K562 (cell line): ENCODE results near the gene MAP2K7. TPM values are rescaled to one million over a fixed set of nuclear protein-coding genes. Genes with fewer than 3 reads are reported as not detected.

Source experiments
- ARID1B ChIP-seq: fragments of 450-650 bp; IDR thresholded peaks from 2 replicates; pipeline ENCODE4 v1.6.1; 2016; ENCODE audit warnings: antibody characterized with exemption, mild to moderate bottlenecking, inconsistent platforms
- CBFB ChIP-seq: sonication (generic); formaldehyde crosslinking; IDR thresholded peaks from 2 replicates; pipeline ENCODE4 v1.4.0; 2020; ENCODE audit warnings: mild to moderate bottlenecking, missing genetic modification reagents
- CTCF ChIP-seq, 3 experiments: IDR thresholded peaks in 2 of 3; conservative IDR thresholded peaks in 1 of 3; 2 replicates each; pipeline ENCODE4 v1.5.1; 2011 to 2012; ENCODE audit warnings: low read length in 3 of 3, mild to moderate bottlenecking in 3 of 3, control low read depth in 2 of 3, improper control_type of control experiment in 1 of 3, inconsistent platforms in 1 of 3, low read depth in 1 of 3, mixed read lengths in 1 of 3, moderate library complexity in 1 of 3; ENCODE audit not compliant: insufficient read depth in 2 of 3
- DIDO1 ChIP-seq: fragments of 450-650 bp; IDR thresholded peaks from 2 replicates; pipeline ENCODE4 v1.6.1; 2016; ENCODE audit warnings: low read depth, missing biosample characterization, missing genetic modification characterization
- ERF ChIP-seq: fragments of 450-650 bp; formaldehyde crosslinking; IDR thresholded peaks from 2 replicates; pipeline ENCODE4 v1.4.0; 2020; ENCODE audit warnings: mild to moderate bottlenecking, mixed read lengths
- FOXA3 ChIP-seq, 2 experiments: fragments of 450-650 bp in 1 of 2; sonication (generic) in 1 of 2; formaldehyde crosslinking; IDR thresholded peaks in 1 of 2; conservative IDR thresholded peaks in 1 of 2; 2 replicates each; pipeline versions ENCODE4 v1.4.0 to v1.8.0; 2020 to 2022; ENCODE audit warnings: mild to moderate bottlenecking in 2 of 2, missing genetic modification reagents in 1 of 2
- HDAC1 ChIP-seq, 2 experiments: fragments of 450-650 bp; IDR thresholded peaks; 2 replicates each; pipeline ENCODE4 v1.6.1; 2016 to 2017; ENCODE audit warnings: inconsistent platforms in 1 of 2, mild to moderate bottlenecking in 1 of 2, moderate library complexity in 1 of 2
- KAT8 ChIP-seq: fragments of 450-650 bp; IDR thresholded peaks from 2 replicates; pipeline ENCODE4 v1.6.1; 2016; ENCODE audit warnings: low read depth, mild to moderate bottlenecking
- LEF1 ChIP-seq: fragments of 450-650 bp; IDR thresholded peaks from 2 replicates; pipeline ENCODE4 v1.6.1; 2016; ENCODE audit warnings: mild to moderate bottlenecking
- NCOR1 ChIP-seq: fragments of 450-650 bp; IDR thresholded peaks from 2 replicates; pipeline ENCODE4 v1.6.1; 2016; ENCODE audit warnings: mild to moderate bottlenecking, moderate library complexity
- NR2F6 ChIP-seq: fragments of 450-650 bp; formaldehyde crosslinking; IDR thresholded peaks from 2 replicates; pipeline ENCODE4 v1.4.0; 2020; ENCODE audit warnings: mild to moderate bottlenecking
- PATZ1 ChIP-seq: fragments of 250-450 bp; sonication (Bioruptor Pico); IDR thresholded peaks from 2 replicates; pipeline ENCODE4 v1.5.0; 2020; ENCODE audit warnings: mild to moderate bottlenecking, borderline replicate concordance
- PTRF ChIP-seq: fragments of 450-650 bp; IDR thresholded peaks from 2 replicates; pipeline ENCODE4 v1.6.1; 2016; ENCODE audit warnings: mild to moderate bottlenecking, missing genetic modification characterization, missing compliant biosample characterization
- RBM17 ChIP-seq: fragments of 200-400 bp; formaldehyde crosslinking; IDR thresholded peaks from 2 replicates; pipeline ENCODE4 v1.6.1; 2017; ENCODE audit warnings: low read depth, mild to moderate bottlenecking, low read length, borderline replicate concordance
- RNF2 ChIP-seq: sonication (generic); IDR thresholded peaks from 2 replicates; pipeline ENCODE4 v1.6.1; 2016
- YY1 ChIP-seq, 3 experiments: IDR thresholded peaks; 2 replicates each; pipeline ENCODE4 v1.6.1; 2011; ENCODE audit warnings: low read length in 2 of 3, mild to moderate bottlenecking in 2 of 3, moderate library complexity in 2 of 3, borderline replicate concordance in 1 of 3, control low read depth in 1 of 3, low read depth in 1 of 3; ENCODE audit not compliant: insufficient read depth in 3 of 3, insufficient replicate concordance in 2 of 3, control insufficient read depth in 1 of 3, insufficient read length in 1 of 3; ENCODE audit errors: extremely low read depth in 1 of 3
- ZFP36 ChIP-seq: fragments of 150-350 bp; IDR thresholded peaks from 2 replicates; pipeline ENCODE4 v1.6.1; 2018; ENCODE audit warnings: low read length, low read depth; ENCODE audit not compliant: partially characterized antibody
- ZFX ChIP-seq: sonication (generic); formaldehyde crosslinking; IDR thresholded peaks from 2 replicates; pipeline ENCODE4 v1.8.0; 2022; ENCODE audit warnings: mild to moderate bottlenecking, missing genetic modification reagents, moderate library complexity
- ZNF212 ChIP-seq: fragments of 450-650 bp; formaldehyde crosslinking; IDR thresholded peaks from 2 replicates; pipeline ENCODE4 v1.4.0; 2020; ENCODE audit warnings: mild to moderate bottlenecking
- polyA plus RNA-seq, 8 experiments: library from polyadenylated mRNA; depleted of rRNA in 4 of 8; stranded (reverse) in 5 of 8; unstranded in 3 of 8; fragments of >200 nt; fragmentation: Nextera tagmentation in 2 of 8; fragmentation: Illumina TruSeq in 1 of 8; extraction: Ambion mirVana in 2 of 8; extraction: Trizol in 1 of 8; gene quantifications; 2 replicates each; pipeline versions ENCODE4 v1.2.1 to v1.2.3, GENCODE V29; 2011 to 2014; ENCODE audit warnings: inconsistent platforms in 1 of 8, missing spikeins in 1 of 8
- total RNA-seq, 7 experiments: library from RNA; depleted of rRNA in 6 of 7; stranded (reverse); fragments of >200 nt in 6 of 7; fragmentation: Illumina TruSeq in 2 of 7; extraction: Trizol in 2 of 7; gene quantifications; 2 replicates each; pipeline versions ENCODE4 v1.2.1 to v1.2.3, GENCODE V29; 2011 to 2021; ENCODE audit warnings: low replicate concordance in 1 of 7
- TF ChIP-seq, protein P1 (sequence below): IDR thresholded peaks from 2 replicates; pipeline ENCODE4 v1.6.1; 2012; ENCODE audit warnings: low read depth, low read length, improper control_type of control experiment, borderline replicate concordance
- TF ChIP-seq, protein P2 (sequence below): sonication (generic); formaldehyde crosslinking; IDR thresholded peaks from 2 replicates; pipeline ENCODE4 v1.8.1; 2023; ENCODE audit warnings: mild to moderate bottlenecking, missing genetic modification reagents, moderate library complexity

Gene MAP2K7
- total and polyA plus RNA-seq, 9 of the 15 experiments (the other 6 are each of a cell fraction or from before 2014, with no cell fraction given), result 0.51 to 45.8 (median 14.1) TPM

DNA sequence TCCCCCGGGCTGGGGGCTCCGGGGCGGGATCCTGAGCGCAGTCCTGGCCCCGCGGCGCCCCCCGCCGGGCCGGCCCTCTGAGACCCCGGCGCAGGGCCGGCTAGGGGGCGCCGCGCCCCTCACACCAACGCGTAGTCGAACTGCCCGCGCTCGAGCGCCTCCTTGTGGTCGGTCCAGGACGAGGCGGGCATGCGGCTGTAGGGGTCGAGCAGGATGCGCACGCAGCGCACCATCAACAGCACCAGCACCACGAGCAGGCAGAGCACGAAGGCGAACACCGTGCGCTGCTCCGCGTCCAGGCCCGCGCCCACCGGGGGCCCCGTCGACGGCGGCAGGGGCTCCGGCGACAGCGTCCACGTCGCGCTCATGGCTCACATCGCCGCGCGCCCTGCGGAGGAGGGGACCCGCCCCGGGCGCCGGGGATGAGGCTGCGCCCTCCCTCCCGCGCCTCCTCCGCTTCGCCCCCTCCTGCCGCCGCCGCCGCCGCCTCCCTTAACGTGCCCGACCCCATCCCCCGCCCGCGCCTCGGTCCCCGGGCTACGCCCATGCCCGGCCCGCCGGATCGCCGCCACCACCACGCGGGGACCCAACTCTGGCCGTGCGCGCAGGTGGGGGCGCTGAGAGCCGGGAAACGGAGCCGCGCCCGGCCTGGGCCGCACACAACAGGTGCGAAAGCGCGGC lies 21.6 kb downstream of the MAP2K7 start (continued):
- TF ChIP-seq CTCF (IDR thresholded peaks at IDR 0.05 in 2 of 3, conservative IDR thresholded peaks at IDR 0.05 in 1 of 3; ENCODE audit: insufficient read depth in 2 of 3, low read depth in 1 of 3, low read length in 3 of 3) (peak; percentile 90 to 98 (median 93)), ZFX (CRISPR knock-in tag) (peak; percentile 67), ZNF212 (CRISPR knock-in tag) (no peak), PTRF (tag) (no peak), NR2F6 (CRISPR knock-in tag) (no peak), RBM17 (no peak), HDAC1 (IDR thresholded peaks at IDR 0.05) (peak in 1 of 2 experiments; percentile 29; a peak in 1 of 4 replicates), RNF2 (peak; percentile 56; the same call in 1 of the 2 replicates), LEF1 (no peak), NCOR1 (no peak), YY1 (IDR thresholded peaks at IDR 0.05; ENCODE audit: borderline replicate concordance in 1 of 3, control insufficient read depth in 1 of 3, extremely low read depth in 1 of 3, insufficient read depth in 3 of 3, insufficient read length in 1 of 3, insufficient replicate concordance in 2 of 3, low read depth in 1 of 3, low read length in 2 of 3) (peak in 2 of 3 experiments; percentile 6 to 35), CBFB (CRISPR knock-in tag) (no peak), DIDO1 (tag) (no peak), FOXA3 (CRISPR knock-in tag; conservative IDR thresholded peaks at IDR 0.05 in 1 of 2, IDR thresholded peaks at IDR 0.05 in 1 of 2) (peak in 1 of 2 experiments; percentile 70; a peak in 1 of 4 replicates), PATZ1 (CRISPR knock-in tag) (no peak), ZFP36 (no peak), KAT8 (no peak), ARID1B (no peak), ERF (CRISPR knock-in tag) (no peak)
- TF ChIP-seq, protein P1, sequence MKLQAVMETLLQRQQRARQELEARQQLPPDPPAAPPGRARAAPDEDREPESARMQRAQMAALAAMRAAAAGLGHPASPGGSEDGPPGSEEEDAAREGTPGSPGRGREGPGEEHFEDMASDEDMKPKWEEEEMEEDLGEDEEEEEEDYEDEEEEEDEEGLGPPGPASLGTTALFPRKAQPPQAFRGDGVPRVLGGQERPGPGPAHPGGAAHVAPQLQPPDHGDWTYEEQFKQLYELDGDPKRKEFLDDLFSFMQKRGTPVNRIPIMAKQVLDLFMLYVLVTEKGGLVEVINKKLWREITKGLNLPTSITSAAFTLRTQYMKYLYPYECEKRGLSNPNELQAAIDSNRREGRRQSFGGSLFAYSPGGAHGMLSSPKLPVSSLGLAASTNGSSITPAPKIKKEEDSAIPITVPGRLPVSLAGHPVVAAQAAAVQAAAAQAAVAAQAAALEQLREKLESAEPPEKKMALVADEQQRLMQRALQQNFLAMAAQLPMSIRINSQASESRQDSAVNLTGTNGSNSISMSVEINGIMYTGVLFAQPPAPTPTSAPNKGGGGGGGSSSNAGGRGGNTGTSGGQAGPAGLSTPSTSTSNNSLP, result no peak
- TF ChIP-seq, protein P2, sequence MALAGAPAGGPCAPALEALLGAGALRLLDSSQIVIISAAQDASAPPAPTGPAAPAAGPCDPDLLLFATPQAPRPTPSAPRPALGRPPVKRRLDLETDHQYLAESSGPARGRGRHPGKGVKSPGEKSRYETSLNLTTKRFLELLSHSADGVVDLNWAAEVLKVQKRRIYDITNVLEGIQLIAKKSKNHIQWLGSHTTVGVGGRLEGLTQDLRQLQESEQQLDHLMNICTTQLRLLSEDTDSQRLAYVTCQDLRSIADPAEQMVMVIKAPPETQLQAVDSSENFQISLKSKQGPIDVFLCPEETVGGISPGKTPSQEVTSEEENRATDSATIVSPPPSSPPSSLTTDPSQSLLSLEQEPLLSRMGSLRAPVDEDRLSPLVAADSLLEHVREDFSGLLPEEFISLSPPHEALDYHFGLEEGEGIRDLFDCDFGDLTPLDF (CRISPR knock-in tag), result no peak
